AML-193 (cell line): ENCODE measurements around the gene PPP1R12A.
"Not testable (repeated sequence)": the region's sequence is repeated elsewhere in the genome, so short reads cannot be mapped to it uniquely, and the experiment has no call there.

Source experiments
- DNase-seq, 2 experiments: peaks; one replicate each; lab custom pipeline; 2025; lab: John Stamatoyannopoulos, UW

The PPP1R12A gene

DNA sequence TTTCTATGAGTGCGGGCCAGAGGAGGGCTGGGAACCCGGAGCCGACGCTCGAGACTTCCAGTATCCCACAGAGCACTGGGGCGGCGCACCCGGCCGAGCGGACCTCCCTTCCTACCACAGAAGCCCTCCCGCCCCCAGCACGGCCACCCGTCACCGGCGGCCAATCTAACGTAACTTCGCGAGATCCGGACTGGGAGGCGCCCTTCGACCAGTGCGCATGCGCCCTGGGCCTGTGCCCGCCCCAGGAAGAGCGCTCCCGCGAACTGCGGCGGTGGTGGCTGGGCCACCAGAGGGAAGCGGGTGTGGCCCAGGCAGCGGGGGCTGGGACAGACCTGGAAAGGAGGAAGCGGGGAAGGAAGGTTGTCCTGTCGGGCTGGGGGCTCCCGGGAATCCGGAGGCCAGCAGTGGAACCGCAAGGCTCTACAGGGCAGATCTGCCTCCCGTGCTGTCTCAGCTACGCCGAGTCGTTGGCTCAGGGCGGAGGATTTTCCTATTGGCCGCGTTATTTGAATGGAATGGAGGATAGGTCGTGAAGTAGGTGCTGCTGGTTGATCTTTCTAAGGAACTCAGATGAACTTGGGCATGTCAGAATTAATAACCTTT, at the start of gene PPP1R12A:
TSS of gene PPP1R12A (minus strand) at position 77 of the 603 bp plus-strand sequence. CDS start 166 bp downstream, outside the sequence.
- peak; percentile 89 to 91 for DNase-seq

DNA sequence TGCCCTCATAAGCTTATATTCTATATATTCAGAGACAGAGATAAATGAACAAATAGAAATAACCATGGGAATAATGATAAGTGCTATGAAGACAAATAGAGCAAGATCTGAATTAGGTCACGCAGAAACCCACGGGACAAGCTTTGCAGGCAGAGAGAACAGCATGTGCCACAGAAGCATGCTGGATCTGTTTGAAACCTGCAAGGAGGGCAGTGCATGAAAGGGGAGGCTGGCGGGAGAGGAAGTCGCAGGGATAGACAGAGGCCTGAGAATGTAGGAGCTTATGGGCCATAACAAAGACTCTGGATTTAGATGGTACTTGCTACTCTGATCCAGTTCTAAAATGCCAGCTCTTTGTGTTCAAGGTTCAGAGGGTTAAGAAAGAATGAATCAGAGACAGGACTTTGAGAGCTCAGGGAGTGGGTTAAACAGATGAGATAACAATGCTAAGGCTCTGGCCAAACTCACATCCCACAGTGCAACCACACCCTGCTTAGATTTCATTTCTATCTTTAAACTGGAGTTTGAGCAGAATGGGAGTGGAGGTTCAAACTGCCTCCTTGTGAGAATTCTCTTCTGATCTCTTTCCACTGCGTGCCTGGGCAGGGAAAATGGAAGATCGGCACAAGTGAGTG, 49.2 kb upstream of the PPP1R12A start:
- DNase-seq = no peak

DNA sequence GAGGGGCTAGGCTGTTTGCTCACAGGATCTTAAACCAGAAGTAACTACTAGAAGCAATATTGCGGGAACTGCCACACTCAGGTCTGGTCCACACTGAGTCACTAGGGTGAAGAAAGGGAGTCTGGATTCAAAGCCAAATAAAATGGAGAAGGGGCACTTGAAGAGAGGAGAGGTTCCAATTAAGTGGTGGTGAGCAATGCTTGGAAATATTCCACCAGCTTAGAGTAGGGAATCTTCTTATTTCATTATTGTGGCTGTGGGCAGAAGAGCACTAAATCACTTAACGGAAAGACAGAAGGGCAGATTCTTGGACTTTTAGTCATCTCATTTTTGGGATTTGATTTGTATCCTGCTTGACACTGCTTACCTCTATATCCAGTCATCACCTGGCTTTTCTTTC, 48.6 kb upstream of the PPP1R12A start:
- no peak for DNase-seq

DNA sequence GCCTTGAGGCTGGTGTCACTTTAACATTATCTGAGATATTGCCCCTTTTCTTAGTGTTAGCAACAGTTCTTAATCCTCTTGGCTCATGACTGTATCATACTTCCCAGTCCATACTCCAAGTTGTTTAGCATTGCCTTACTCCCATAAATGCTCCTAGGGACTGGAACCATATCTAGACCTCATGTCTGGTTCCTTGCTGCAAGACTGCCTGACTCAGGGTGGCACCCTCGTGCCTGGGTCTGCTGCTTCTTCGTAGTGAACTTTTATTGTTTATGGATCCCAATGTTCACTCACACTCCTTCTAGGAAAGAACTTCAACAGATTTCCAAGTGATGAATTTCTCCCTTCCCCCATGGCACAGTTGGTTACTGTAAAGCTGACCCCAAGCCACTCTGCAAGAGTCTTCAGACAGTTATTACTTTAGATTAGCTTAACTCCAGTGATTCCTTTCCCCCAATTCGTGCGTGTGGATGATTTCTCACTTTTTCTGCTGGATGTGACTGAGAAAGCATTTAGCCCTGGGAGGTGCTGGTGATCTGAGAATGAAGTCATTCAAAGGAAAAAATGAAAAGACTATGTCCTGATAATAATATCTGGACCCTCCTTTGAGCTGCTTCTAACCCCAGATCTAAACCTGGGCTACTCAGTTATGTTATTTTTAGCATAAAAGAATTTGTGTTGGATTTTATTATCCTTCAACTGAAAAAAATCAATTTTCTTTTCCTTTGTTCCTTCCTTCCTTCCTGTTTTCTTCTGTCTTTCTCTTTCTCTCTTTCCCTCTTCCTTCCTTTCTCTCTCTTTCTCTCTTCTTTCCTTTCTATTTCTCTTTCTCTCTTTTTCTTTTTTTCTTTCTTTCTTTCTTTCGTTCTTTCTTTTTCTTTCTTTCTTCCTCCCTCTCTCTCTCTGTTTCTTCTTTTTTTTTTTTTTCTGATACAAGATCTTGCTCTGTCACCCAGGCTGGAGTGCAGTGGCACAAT, 47.5 kb upstream of the PPP1R12A start:
- no peak for DNase-seq

DNA sequence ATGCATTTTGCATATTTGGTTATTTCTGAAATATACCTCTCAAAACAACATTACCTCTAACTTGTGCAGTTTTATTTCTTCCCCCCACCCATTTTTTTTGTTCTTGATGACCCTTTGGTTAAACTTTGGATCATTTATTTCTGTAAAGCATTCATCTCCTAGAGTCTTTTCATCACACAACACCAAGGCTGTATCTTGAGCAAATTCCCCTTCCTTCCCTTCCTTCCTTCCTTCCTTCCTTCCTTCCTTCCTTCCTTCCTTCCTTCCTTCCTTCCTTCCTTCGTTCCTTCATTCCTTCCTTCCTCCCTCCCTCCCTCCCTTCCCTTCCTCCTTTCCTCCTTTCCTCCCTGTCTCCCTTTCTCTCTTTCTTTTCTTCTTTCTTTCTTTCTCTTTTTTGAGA, 43.8 kb upstream of the PPP1R12A start:
- no peak for DNase-seq

DNA sequence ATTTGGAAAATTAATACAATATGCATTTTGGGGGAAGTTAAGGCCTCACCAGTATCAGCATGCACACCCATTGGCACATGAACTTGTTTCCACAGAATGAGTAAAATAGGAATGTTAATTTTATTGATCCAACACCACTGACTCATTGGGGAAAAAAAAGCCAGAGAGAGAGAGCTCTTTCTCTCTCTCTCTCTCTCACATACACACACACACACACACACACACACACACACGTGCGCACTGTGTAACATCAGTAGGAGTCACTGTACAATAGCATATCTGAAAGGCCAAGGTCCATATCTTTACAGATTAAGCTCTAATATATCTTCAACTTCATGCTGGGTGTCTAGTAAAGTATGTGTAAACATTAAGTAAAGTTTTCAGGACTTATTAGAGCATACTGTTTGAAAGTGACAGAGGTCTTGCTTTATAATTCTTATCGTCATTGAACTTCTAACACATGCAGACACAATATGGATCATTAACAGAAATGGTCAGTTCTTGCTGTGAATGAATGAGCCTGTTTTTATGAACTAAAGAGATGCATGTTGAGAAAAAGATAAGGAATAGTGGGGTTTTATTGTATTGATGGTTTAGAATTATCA, 43.1 kb upstream of the PPP1R12A start:
- DNase-seq = not testable (repeated sequence)

DNA sequence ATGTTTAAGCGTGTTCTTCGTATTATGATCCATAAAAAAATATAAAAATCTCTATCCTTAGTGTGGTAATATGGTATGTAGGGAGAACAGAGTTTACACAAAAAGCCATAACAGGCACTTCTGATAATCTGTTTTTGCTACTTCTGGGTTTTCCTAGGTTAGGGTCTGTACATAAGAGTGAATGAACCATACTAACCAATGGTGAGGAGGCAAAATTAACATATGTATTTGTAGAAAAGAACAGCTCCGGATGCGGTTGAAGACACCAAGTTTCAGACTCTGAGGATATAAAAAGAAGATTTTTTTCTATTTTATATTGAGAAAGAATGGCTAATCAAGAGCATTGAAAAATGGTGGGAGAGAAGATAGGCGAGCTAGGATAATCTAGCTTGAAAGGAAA, 40.2 kb upstream of the PPP1R12A start:
- DNase-seq = no peak

DNA sequence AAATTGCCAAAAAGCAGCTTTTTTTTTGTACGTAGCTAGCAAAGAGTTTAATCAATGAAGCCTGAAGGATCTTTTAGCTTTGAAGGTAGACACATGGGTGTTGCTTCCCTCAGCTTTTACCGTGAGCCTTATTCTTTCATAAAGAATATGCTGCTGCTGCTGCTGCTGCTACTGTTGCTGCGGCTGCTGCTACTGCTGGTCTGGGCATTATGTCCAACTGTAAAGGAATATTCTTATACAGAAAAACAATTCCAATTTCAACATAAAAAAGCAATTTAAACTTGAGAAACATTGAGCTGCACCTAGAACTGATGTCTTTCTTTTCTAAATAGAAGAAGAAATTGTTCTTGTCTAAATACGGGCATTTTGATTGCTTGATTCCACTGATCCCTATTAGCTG, 38.9 kb upstream of the PPP1R12A start:
- DNase-seq = no peak

DNA sequence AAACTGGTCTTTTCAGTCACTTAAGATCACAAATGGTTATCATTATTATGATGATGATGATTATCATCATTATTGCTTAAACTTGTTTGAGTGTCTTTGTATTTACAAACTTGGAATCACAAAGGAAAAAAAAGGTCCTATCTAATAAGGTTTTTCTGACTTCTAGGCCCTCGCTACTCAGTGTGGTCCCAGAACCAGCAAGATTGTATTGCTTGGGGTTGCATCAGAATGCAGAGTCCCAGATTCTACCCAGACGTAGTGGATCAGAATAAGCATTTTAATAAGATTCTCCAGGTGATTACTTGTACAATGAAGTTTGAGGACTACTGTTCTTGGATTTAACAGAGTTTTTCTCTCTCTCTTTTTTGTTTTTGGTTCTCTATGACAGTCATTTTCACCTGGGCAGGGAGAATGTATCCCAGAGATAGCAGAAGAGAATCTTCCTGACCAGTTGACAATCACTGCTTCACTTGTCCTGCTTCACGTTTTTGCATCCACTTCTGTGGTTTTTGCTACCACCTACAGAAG, 29.3 kb upstream of the PPP1R12A start:
- DNase-seq = no peak

DNA sequence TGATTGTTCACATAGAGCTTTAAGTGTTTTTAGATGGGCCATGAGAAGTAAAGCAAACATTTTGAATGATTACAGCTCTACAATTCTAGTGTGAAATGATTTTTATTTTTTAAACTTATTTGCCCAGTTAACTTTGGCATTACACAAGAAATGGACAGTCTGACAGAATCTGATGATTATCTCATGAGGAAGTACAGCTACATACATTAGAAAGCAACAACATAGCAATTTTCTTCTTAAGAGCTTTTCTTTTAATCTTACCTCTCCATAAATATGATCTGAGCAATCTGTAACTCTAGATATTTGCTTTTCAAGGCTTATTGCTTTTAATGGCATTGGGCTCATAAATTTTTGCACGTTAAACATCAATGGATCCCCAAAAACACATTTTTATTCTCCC, 26.5 kb upstream of the PPP1R12A start:
- no peak for DNase-seq

DNA sequence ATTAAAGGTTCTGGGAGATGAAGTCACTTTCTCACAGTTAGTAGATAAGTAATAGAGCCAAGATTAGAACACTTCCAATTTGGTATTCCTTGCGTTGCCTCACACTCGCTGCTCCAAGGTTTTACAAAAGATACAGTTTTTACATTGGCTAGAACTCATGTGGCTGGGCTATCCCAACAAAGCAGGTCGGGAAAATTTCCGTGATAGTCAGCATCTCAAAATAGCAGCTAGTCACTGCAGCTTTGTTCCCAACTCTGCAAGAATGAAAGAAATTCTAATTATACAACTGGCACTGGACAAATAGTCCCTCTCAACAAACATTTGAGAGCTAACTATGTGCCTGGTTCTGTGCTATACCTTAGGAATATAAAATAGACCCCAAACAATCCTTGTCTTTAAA, 24.6 kb upstream of the PPP1R12A start:
- DNase-seq = no peak

DNA sequence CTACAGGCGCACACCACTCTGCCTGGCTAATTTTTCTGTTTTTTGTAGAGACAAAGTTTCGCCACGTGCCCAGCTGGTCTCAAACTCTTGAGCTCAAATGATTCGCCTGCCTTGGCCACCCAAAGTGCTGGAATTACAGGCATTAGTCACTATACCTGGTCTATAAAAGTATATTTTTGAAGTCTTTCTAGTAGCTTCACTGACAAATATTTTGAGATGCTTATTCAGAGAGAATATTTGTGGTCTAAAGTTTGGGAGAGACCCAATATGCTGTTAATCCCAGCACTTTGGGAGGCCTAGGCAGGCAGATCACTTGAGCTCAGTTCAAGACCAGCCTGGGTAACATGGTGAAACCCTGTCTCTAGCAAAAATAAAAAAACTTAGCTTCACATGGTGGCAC, 22.0 kb upstream of the PPP1R12A start:
- DNase-seq = no peak

DNA sequence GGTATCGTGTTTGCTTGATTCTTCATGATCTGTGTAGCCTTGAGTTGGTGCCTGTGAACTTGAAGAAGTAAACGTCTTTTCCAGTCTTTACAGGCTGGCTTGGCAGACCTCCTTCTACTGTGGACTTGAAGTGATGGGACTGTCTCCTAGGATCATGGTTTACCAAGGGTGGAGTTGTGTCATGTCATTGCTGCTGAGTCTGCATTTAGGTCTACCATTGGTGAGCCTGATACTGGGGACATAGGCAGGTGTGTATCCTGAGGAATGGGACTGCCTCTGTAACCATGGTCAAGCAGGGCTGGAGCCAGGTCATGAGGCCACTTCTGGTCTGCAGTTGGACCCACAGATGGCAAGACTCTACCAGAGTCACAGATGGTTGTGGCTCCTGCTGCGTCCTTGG, 20.7 kb upstream of the PPP1R12A start:
- no peak for DNase-seq

DNA sequence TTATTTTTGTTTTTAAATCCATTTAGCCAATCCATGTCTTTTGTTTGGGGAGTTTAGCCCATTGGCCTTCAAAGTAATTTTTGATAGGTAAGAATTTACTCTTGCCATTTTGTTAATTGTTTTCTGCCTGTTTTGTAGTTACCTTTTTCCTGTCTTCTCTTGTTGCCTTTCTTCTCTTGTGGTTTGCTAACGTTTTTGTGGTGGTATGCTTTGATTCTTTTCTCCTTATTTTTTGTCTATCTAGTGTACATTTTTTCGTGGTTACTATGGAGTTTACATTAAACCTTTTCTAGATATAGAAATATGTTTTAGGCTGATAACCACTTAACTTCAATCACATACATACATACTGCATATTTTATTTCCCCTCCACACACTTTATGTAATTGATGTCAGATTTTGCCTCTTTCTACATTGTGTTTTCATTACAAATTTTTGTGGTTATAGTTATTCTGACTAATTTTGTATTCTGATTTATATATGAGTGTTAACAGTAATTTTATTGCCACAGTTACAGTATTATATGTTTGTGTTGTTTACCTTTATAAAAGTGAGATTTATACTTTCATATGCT, 19.2 kb upstream of the PPP1R12A start:
- no peak for DNase-seq

DNA sequence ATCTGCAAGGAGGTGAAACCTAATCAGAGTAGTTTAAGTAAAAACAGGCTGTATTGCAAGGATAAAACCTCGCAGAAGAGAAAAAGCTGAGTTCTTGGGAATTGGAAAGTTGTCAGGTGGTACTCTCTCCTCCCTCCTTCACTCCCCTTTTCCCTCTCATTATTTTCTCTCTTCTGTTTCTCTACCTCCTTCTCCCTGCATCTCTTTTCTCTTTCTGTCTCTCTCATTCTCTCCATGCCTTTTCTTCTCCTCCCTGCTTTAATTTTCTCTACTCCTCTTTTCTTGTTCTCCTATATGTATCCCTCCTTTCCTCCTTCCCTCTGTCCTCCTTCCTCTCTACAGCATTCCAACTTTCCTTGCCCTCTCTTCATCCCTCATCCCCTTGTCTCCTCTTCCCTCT, 14.2 kb upstream of the PPP1R12A start:
- DNase-seq = no peak

DNA sequence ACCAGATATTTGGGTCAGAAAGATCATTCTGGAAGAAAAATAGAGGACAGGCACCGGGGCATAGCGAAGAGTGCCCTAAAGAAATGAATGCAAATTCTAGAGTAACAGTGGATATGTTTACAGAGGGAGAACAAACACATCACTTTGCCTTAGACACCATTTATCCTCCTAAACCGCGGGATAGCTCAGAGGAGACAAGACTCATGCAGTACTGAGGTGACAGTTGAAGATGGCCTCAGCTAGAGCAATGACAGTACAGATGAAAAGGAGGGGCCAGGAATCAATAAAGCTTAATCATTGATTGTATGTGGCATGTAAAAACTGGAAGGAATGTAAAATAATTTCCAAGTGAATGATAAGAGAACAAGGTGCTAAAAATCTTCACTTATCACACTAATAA, 10.5 kb upstream of the PPP1R12A start:
- DNase-seq = no peak

DNA sequence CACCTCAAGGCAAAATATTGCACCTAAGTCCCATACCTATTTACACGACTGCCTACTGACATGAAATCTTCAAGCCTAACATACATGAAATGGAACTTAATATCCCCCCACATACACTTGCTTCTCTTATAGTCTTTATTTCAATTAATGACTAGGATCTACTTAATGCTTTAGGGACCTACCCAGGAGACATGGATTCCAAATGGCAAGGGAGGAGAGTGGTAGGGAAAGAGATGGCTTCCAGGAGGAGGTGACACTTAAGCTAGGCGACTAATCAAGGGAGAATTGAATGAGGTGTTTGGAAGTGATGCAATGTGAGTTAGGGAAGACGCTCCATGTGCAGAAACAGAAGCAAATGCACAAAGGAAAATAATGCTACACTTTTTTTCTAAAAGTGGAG, 9.7 kb upstream of the PPP1R12A start:
- DNase-seq = no peak

DNA sequence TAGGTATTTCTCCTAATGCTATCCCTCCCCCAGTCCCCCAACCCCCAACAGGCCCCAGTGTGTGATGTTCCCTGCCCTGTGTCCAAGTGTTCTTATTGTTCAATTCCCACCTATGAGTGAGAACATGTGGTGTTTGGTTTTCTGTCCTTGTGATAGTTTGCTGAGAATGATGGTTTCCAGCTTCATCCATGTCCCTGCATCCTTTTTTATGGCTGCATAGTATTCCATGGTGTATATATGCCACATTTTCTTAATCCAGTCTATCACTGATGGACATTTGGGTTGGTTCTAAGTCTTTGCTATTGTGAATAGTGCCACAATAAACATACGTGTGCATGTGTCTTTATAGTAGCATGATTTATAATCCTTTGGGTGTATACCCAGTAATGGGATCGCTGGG, 7.9 kb upstream of the PPP1R12A start:
- DNase-seq = not testable (repeated sequence)

DNA sequence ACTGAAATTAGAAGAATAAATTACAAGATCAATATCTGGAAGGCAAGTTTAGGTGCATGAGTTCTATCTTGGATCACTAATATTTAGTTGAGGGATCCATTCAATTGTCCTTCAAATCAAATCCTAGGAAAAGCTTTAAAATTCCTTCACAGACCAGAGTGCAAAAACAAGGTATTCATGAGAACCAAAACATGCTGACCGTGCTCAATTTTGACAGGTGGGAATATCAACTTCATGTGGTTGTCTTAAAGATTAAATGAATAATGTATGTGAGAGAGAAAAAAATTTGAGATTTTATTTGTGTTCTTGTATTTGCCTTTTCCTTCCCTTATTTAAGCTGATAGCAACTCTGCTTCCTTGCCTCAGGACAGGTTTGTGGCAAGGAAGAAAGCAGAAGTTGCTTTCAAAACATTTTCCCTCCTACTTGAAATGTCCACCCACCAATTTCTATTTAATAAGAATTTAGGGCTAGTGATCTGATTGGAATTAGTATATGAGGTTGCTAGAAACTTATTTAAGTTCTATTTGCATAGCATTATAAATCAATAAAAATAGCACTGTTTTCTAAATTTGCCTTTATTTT, 4.9 kb upstream of the PPP1R12A start:
- DNase-seq = peak; percentile 85

DNA sequence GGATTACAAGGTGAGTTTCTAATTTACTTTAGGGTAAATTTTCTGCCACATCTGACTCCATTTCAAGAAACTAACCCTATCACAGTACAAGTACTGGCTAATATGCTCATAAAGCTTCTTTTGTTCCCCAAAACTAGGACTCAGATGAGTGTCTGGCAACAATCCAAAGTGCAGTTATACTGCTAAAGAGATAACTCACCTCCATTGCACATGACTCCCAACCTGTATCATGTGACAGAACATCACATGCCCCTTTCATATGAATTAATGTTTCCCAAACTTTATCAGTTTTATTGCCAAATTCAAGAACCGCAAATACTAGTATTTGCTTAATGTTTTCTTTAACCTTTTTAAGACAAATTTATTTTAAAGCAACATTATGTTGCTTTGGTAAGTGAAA, 3.9 kb upstream of the PPP1R12A start:
- DNase-seq = no peak

DNA sequence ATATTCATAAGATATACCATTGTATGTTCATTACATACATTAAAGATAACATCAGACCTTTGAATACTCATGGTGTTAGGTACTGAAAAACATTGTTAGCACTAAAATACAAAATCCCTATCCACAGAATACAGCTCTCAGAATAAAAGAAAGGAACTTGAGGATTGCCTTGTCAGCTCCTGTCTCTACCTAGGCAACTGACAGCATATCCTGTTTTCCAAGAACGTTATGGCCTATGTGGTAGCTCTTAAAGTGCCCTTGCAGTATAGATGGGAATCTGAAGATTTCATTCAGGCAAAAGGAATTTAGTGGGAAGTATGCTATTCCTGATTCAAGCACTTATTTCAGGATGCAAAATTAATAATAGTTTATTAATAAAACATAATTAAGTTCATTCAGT, 1.8 kb upstream of the PPP1R12A start:
- peak in 1 of 2 experiments; percentile 2 for DNase-seq
